Central memory CD8-positive, alpha-beta T cell (primary cell): ENCODE measurements around the gene COPS7A.

Experiments used
- ATAC-seq: fragments of 150-1000 bp; cut with Tn5 transposase; replicated peaks from 2 replicates; pipeline ENCODE4 v1.10.0; 2022; ENCODE audit warnings: mild to moderate bottlenecking, moderate FRiP score, moderate number of reproducible peaks; ENCODE audit not compliant: poor library complexity, severe bottlenecking; ENCODE audit errors: extremely low read depth
- DNase-seq, 2 donors: peaks; one replicate each; pipeline ENCODE4 v3.0.0; 2021; ENCODE audit warnings: low spot score in 2 of 2
- H3K27ac Mint-ChIP-seq: one replicate; pipeline ENCODE4 v1.8.0; 2022; ENCODE audit warnings: low read depth, mild to moderate bottlenecking, moderate library complexity, mixed read lengths
- H3K27me3 Mint-ChIP-seq: one replicate; pipeline ENCODE4 v1.8.0; 2022; ENCODE audit warnings: mixed read lengths
- H3K36me3 Mint-ChIP-seq: one replicate; pipeline ENCODE4 v1.8.0; 2022; ENCODE audit warnings: mild to moderate bottlenecking, moderate library complexity, mixed read lengths; ENCODE audit not compliant: insufficient read depth
- H3K4me1 Mint-ChIP-seq: one replicate; pipeline ENCODE4 v1.8.0; 2022; ENCODE audit warnings: mixed read lengths
- H3K4me3 Mint-ChIP-seq: one replicate; pipeline ENCODE4 v1.8.0; 2022; ENCODE audit warnings: mild to moderate bottlenecking, moderate library complexity, mixed read lengths
- H3K9me3 Mint-ChIP-seq: one replicate; pipeline ENCODE4 v1.8.0; 2022; ENCODE audit warnings: mixed read lengths

Gene COPS7A

GRCh38 chr12:6758506-6759095 is 34.8 kb downstream of the COPS7A start:
- ATAC-seq: no peak
- H3K27me3 Mint-ChIP-seq: no peaks in the 10 kb centered on the region
- H3K4me1 Mint-ChIP-seq: peaks cover 4% of the 10 kb centered on the region
- H3K27ac Mint-ChIP-seq: no peak overlapping the region
- no peaks in the 10 kb centered on the region for H3K9me3 Mint-ChIP-seq
- no peaks in the 10 kb centered on the region for H3K36me3 Mint-ChIP-seq
- H3K4me3 Mint-ChIP-seq: no peak overlapping the region
- no peak for DNase-seq

- Mint-ChIP-seq H3K27me3 (peaks cover 10% of the 10 kb centered on the region), H3K4me3 (no peak overlapping the region), H3K4me1 (peaks cover 9% of the 10 kb centered on the region), H3K9me3 (no peaks in the 10 kb centered on the region), H3K36me3 (peaks cover 2% of the 10 kb centered on the region), H3K27ac (no peak overlapping the region)
- DNase-seq: no peak
- ATAC-seq: no peak
Measured at GRCh38 chr12:6759741-6760140, 35.9 kb downstream of the COPS7A start.

GRCh38 chr12:6763380-6763779 is 39.5 kb downstream of the COPS7A start:
- no peak for ATAC-seq
- peaks cover 35% of the 10 kb centered on the region for H3K4me1 Mint-ChIP-seq
- peaks cover 5% of the 10 kb centered on the region for H3K36me3 Mint-ChIP-seq
- H3K4me3 Mint-ChIP-seq: no peak overlapping the region
- H3K27ac Mint-ChIP-seq: no peak overlapping the region
- H3K9me3 Mint-ChIP-seq: no peaks in the 10 kb centered on the region
- peaks cover 21% of the 10 kb centered on the region for H3K27me3 Mint-ChIP-seq
- no peak for DNase-seq

GRCh38 chr12:6764011-6764828 is 40.4 kb downstream of the COPS7A start:
- Mint-ChIP-seq H3K9me3 (no peaks in the 10 kb centered on the region), H3K27me3 (peaks cover 21% of the 10 kb centered on the region), H3K4me1 (peaks cover 43% of the 10 kb centered on the region), H3K27ac (peak overlapping the region; percentile 77), H3K36me3 (peaks cover 5% of the 10 kb centered on the region), H3K4me3 (peak overlapping the region; percentile 72)
- peak; percentile 78 for ATAC-seq
- DNase-seq: peak in 1 of 2 donors; percentile 44

- Mint-ChIP-seq H3K36me3 (peaks cover 5% of the 10 kb centered on the region), H3K27ac (peak overlapping the region; percentile 73), H3K9me3 (no peaks in the 10 kb centered on the region), H3K4me1 (peaks cover 45% of the 10 kb centered on the region), H3K4me3 (peak overlapping the region; percentile 72), H3K27me3 (peaks cover 21% of the 10 kb centered on the region)
- no peak for DNase-seq
- ATAC-seq: no peak
Measured at GRCh38 chr12:6765048-6765633, 41.3 kb downstream of the COPS7A start.

GRCh38 chr12:6765634-6766581 is 42.1 kb downstream of the COPS7A start, which contains the start of gene PTMS:
PTMS (plus strand) TSS chr12:6766363; CDS start chr12:6766706, 343 bp downstream.
- Mint-ChIP-seq H3K36me3 (peaks cover 5% of the 10 kb centered on the region), H3K4me3 (peak within 1 kb of the TSS; percentile 89), H3K9me3 (no peaks in the 10 kb centered on the region), H3K27ac (peak within 1 kb of the TSS; percentile 73), H3K27me3 (peaks cover 21% of the 10 kb centered on the region), H3K4me1 (peaks cover 50% of the 10 kb centered on the region)
- DNase-seq (no peak), ATAC-seq (peak; percentile 6)

GRCh38 chr12:6766651-6767349 is 43.0 kb downstream of the COPS7A start:
- Mint-ChIP-seq H3K27me3 (peaks cover 21% of the 10 kb centered on the region), H3K4me3 (peak overlapping the region; percentile 89), H3K27ac (peak overlapping the region; percentile 60), H3K4me1 (peaks cover 58% of the 10 kb centered on the region), H3K36me3 (peaks cover 5% of the 10 kb centered on the region), H3K9me3 (no peaks in the 10 kb centered on the region)
- DNase-seq (peak in 1 of 2 donors; percentile 32), ATAC-seq (peak; percentile 71)

- peak overlapping the region; percentile 60 for H3K27ac Mint-ChIP-seq
- H3K27me3 Mint-ChIP-seq: peaks cover 21% of the 10 kb centered on the region
- H3K9me3 Mint-ChIP-seq: no peaks in the 10 kb centered on the region
- peaks cover 63% of the 10 kb centered on the region for H3K4me1 Mint-ChIP-seq
- H3K36me3 Mint-ChIP-seq: peaks cover 7% of the 10 kb centered on the region
- DNase-seq (no peak), ATAC-seq (no peak)
- H3K4me3 Mint-ChIP-seq: peak overlapping the region; percentile 89
Measured at GRCh38 chr12:6767353-6768319, 43.8 kb downstream of the COPS7A start.

- H3K36me3 Mint-ChIP-seq: peaks cover 7% of the 10 kb centered on the region
- H3K9me3 Mint-ChIP-seq: no peaks in the 10 kb centered on the region
- DNase-seq (no peak), ATAC-seq (no peak)
- peaks cover 21% of the 10 kb centered on the region for H3K27me3 Mint-ChIP-seq
- H3K4me3 Mint-ChIP-seq: no peak overlapping the region
- H3K27ac Mint-ChIP-seq: no peak overlapping the region
- H3K4me1 Mint-ChIP-seq: peaks cover 69% of the 10 kb centered on the region
Measured at GRCh38 chr12:6768437-6768914, 44.6 kb downstream of the COPS7A start.

- DNase-seq (no peak), ATAC-seq (no peak)
- peaks cover 19% of the 10 kb centered on the region for H3K27me3 Mint-ChIP-seq
- no peak overlapping the region for H3K4me3 Mint-ChIP-seq
- H3K9me3 Mint-ChIP-seq: no peaks in the 10 kb centered on the region
- no peak overlapping the region for H3K27ac Mint-ChIP-seq
- H3K4me1 Mint-ChIP-seq: peaks cover 69% of the 10 kb centered on the region
- peaks cover 7% of the 10 kb centered on the region for H3K36me3 Mint-ChIP-seq
Measured at GRCh38 chr12:6768990-6769389, 45.1 kb downstream of the COPS7A start.

GRCh38 chr12:6769666-6770065 is 45.8 kb downstream of the COPS7A start:
- no peaks in the 10 kb centered on the region for H3K9me3 Mint-ChIP-seq
- H3K27me3 Mint-ChIP-seq: peaks cover 12% of the 10 kb centered on the region
- peak overlapping the region; percentile 63 for H3K27ac Mint-ChIP-seq
- ATAC-seq: no peak
- H3K4me3 Mint-ChIP-seq: no peak overlapping the region
- H3K4me1 Mint-ChIP-seq: peaks cover 69% of the 10 kb centered on the region
- no peak for DNase-seq
- H3K36me3 Mint-ChIP-seq: peaks cover 8% of the 10 kb centered on the region
